ENCODE measurements around the gene TRIM7. TPM values are rescaled to one million over a fixed set of nuclear protein-coding genes. Genes with fewer than 3 reads are reported as not detected.

TRIM7 gene
- total and polyA plus RNA-seq, 2 experiments from 2014 or later = 3.1 to 6.8 TPM

GRCh38 chr5:181194489-181195248 is 10.3 kb downstream of the TRIM7 start:
- Histone ChIP-seq H3K9ac (no peak overlapping the region), H3K27me3 (replicated peaks; ENCODE audit: insufficient read depth) (no peaks in the 10 kb centered on the region), H3K9me2 (ENCODE audit: insufficient read depth) (no peaks in the 10 kb centered on the region), H2AFZ (no peak overlapping the region), H3K4me3 (no peak overlapping the region), H3K79me2 (ENCODE audit: insufficient read depth) (no peaks in the 10 kb centered on the region), H3K27ac (no peak overlapping the region), H4K20me1 (ENCODE audit: insufficient read depth) (no peaks in the 10 kb centered on the region), H3K9me3 (ENCODE audit: low read depth) (no peaks in the 10 kb centered on the region), H3K36me3 (ENCODE audit: low read depth) (no peaks in the 10 kb centered on the region), H3F3A (ENCODE audit: insufficient read depth) (no peaks in the 10 kb centered on the region), H3K4me1 (ENCODE audit: insufficient read depth) (no peaks in the 10 kb centered on the region), H3K4me2 (ENCODE audit: unreplicated experiment) (no peak overlapping the region)
- in situ Hi-C loops (cut with MboI) = no loop called here
- no peak for TF ChIP-seq EZH2 (IDR thresholded peaks at IDR 0.05; ENCODE audit: insufficient read depth, poor library complexity, severe bottlenecking)
- TF ChIP-seq EZH2phosphoT487 (IDR thresholded peaks at IDR 0.05; ENCODE audit: insufficient read depth, low read depth) = no peak
- DNase-seq = no peak
- 78 to 79% methylated on average over 21 of the region's 21 CpGs for WGBS, 2 experiments (ENCODE audit: low coverage in 1 of 2, low lambda C conversion rate in 2 of 2, missing lambda C conversion rate in 2 of 2)

GRCh38 chr5:181193656-181194055 is 11.3 kb downstream of the TRIM7 start:
- Histone ChIP-seq H3K4me2 (ENCODE audit: unreplicated experiment) (no peak overlapping the region), H3K36me3 (ENCODE audit: low read depth) (no peaks in the 10 kb centered on the region), H3F3A (ENCODE audit: insufficient read depth) (no peaks in the 10 kb centered on the region), H3K4me3 (no peak overlapping the region), H3K9ac (no peak overlapping the region), H3K27me3 (replicated peaks; ENCODE audit: insufficient read depth) (no peaks in the 10 kb centered on the region), H4K20me1 (ENCODE audit: insufficient read depth) (no peaks in the 10 kb centered on the region), H2AFZ (no peak overlapping the region), H3K27ac (no peak overlapping the region), H3K4me1 (ENCODE audit: insufficient read depth) (no peaks in the 10 kb centered on the region), H3K79me2 (ENCODE audit: insufficient read depth) (no peaks in the 10 kb centered on the region), H3K9me3 (ENCODE audit: low read depth) (no peaks in the 10 kb centered on the region), H3K9me2 (ENCODE audit: insufficient read depth) (no peaks in the 10 kb centered on the region)
- TF ChIP-seq EZH2phosphoT487 (IDR thresholded peaks at IDR 0.05; ENCODE audit: insufficient read depth, low read depth) (no peak), EZH2 (IDR thresholded peaks at IDR 0.05; ENCODE audit: insufficient read depth, poor library complexity, severe bottlenecking) (no peak)
- 89 to 100% methylated on average over 2 of the region's 2 CpGs for WGBS, 2 experiments (ENCODE audit: low coverage in 1 of 2, low lambda C conversion rate in 2 of 2, missing lambda C conversion rate in 2 of 2)
- DNase-seq = no peak
- in situ Hi-C loops (cut with MboI) = no loop called here

- in situ Hi-C loops (cut with MboI) = no loop called here
- peak overlapping the region; percentile 77 for H3K27ac ChIP-seq
These were observed 12.5 kb downstream of the TRIM7 start for GRCh38 chr5:181192337-181193046.

GRCh38 chr5:181191526-181192336 is 13.3 kb downstream of the TRIM7 start:
- no peak for TF ChIP-seq EZH2phosphoT487 (IDR thresholded peaks at IDR 0.05; ENCODE audit: insufficient read depth, low read depth)
- TF ChIP-seq EZH2 (IDR thresholded peaks at IDR 0.05; ENCODE audit: insufficient read depth, poor library complexity, severe bottlenecking) = no peak
- Histone ChIP-seq H3K27me3 (replicated peaks; ENCODE audit: insufficient read depth) (no peaks in the 10 kb centered on the region), H3K4me1 (ENCODE audit: insufficient read depth) (no peaks in the 10 kb centered on the region), H3F3A (ENCODE audit: insufficient read depth) (no peaks in the 10 kb centered on the region), H3K9ac (peak overlapping the region; percentile 94), H3K9me3 (ENCODE audit: low read depth) (no peaks in the 10 kb centered on the region), H4K20me1 (ENCODE audit: insufficient read depth) (no peaks in the 10 kb centered on the region), H3K27ac (peak overlapping the region; percentile 77), H3K4me3 (peak overlapping the region; percentile 87), H3K4me2 (ENCODE audit: unreplicated experiment) (peak overlapping the region; percentile 97), H2AFZ (peak overlapping the region; percentile 87), H3K9me2 (ENCODE audit: insufficient read depth) (no peaks in the 10 kb centered on the region), H3K36me3 (ENCODE audit: low read depth) (no peaks in the 10 kb centered on the region), H3K79me2 (ENCODE audit: insufficient read depth) (no peaks in the 10 kb centered on the region)
- 1% methylated on average over 50 to 64 of the region's 64 CpGs for WGBS, 2 experiments (ENCODE audit: low coverage in 1 of 2, low lambda C conversion rate in 2 of 2, missing lambda C conversion rate in 2 of 2)
- in situ Hi-C loops (cut with MboI) = no loop called here
- peak; percentile 98 for DNase-seq

More at GRCh38 chr5:181192337-181193046, 12.5 kb downstream of the TRIM7 start:
- Histone ChIP-seq H3K4me3 (peak overlapping the region; percentile 87), H3K9me3 (ENCODE audit: low read depth) (no peaks in the 10 kb centered on the region), H4K20me1 (ENCODE audit: insufficient read depth) (no peaks in the 10 kb centered on the region), H3K4me1 (ENCODE audit: insufficient read depth) (no peaks in the 10 kb centered on the region), H3F3A (ENCODE audit: insufficient read depth) (no peaks in the 10 kb centered on the region), H3K27me3 (replicated peaks; ENCODE audit: insufficient read depth) (no peaks in the 10 kb centered on the region), H3K9ac (peak overlapping the region; percentile 94), H2AFZ (peak overlapping the region; percentile 87), H3K9me2 (ENCODE audit: insufficient read depth) (no peaks in the 10 kb centered on the region), H3K36me3 (ENCODE audit: low read depth) (no peaks in the 10 kb centered on the region), H3K4me2 (ENCODE audit: unreplicated experiment) (peak overlapping the region; percentile 77), H3K79me2 (ENCODE audit: insufficient read depth) (no peaks in the 10 kb centered on the region)
- DNase-seq = peak; percentile 47
- WGBS, 2 experiments (ENCODE audit: low coverage in 1 of 2, low lambda C conversion rate in 2 of 2, missing lambda C conversion rate in 2 of 2) = 44 to 59% methylated on average over 10 to 12 of the region's 12 CpGs
- TF ChIP-seq EZH2 (IDR thresholded peaks at IDR 0.05; ENCODE audit: insufficient read depth, poor library complexity, severe bottlenecking) (no peak), EZH2phosphoT487 (IDR thresholded peaks at IDR 0.05; ENCODE audit: insufficient read depth, low read depth) (no peak)
